Activated CD4-positive, alpha-beta memory T cell treated with anti-CD3 and anti-CD28 coated beads, Interleukin-2, amount 10 ng/mL, durations not matched to agents 7 days and 5 days (primary cell): ENCODE measurements around the gene NRDC. TPM values are rescaled to one million over a fixed set of nuclear protein-coding genes. Genes with fewer than 3 reads are reported as not detected.

ENCODE experiments used
- CTCF ChIA-PET: fragments of 350-600 bp; sonication (Branson Sonifier 250); formaldehyde crosslinking; loops from one replicate; lab custom pipeline; 2021; ENCODE audit warnings: antibody characterized with exemption, inconsistent platforms; lab: Charles Lee
- POLR2A ChIA-PET: fragments of 350-600 bp; sonication (Branson Sonifier 250); formaldehyde crosslinking; loops from one replicate; lab custom pipeline; 2021; ENCODE audit warnings: antibody characterized with exemption; lab: Charles Lee
- DNase-seq: peaks from one replicate; pipeline ENCODE4 v3.0.0-alpha.2; 2020
- H3K27ac Mint-ChIP-seq: one replicate; pipeline ENCODE4 v1.8.0; 2021; ENCODE audit warnings: mild to moderate bottlenecking, mixed read lengths
- H3K27me3 Mint-ChIP-seq: one replicate; pipeline ENCODE4 v1.8.0; 2021; ENCODE audit warnings: mixed read lengths
- H3K36me3 Mint-ChIP-seq: one replicate; pipeline ENCODE4 v1.8.0; 2021; ENCODE audit warnings: low read depth, mixed read lengths
- H3K4me1 Mint-ChIP-seq: one replicate; pipeline ENCODE4 v1.8.0; 2021; ENCODE audit warnings: mixed read lengths
- H3K4me3 Mint-ChIP-seq: one replicate; pipeline ENCODE4 v1.8.0; 2021; ENCODE audit warnings: mild to moderate bottlenecking, mixed read lengths
- H3K9me3 Mint-ChIP-seq: one replicate; pipeline ENCODE4 v1.8.0; 2021; ENCODE audit warnings: mixed read lengths
- total RNA-seq, 2 experiments: library from RNA; stranded (reverse); gene quantifications; one replicate each; pipeline ENCODE4 v1.2.3, GENCODE V29; 2021

NRDC gene
- total RNA-seq, 2 experiments from 2014 or later, result 162 to 164 TPM

- no peak for DNase-seq
- Mint-ChIP-seq H3K4me3 (no peak overlapping the region), H3K27me3 (no peaks in the 10 kb centered on the region), H3K4me1 (peaks cover 10% of the 10 kb centered on the region), H3K36me3 (peaks cover 14% of the 10 kb centered on the region), H3K27ac (no peak overlapping the region), H3K9me3 (no peaks in the 10 kb centered on the region)
- POLR2A ChIA-PET, result no interaction called here
- CTCF ChIA-PET, result no interaction called here
These were observed 21.8 kb downstream of the NRDC start for GRCh38 chr1:51856745-51857144.

- H3K27me3 Mint-ChIP-seq, result no peaks in the 10 kb centered on the region
- ChIA-PET CTCF (interaction anchor here (0.6 kb wide), 1 partner anchor 497 kb away, joined by 3 read pairs; no protein-coding TSS in a partner anchor), POLR2A (no interaction called here)
- no peak overlapping the region for H3K4me3 Mint-ChIP-seq
- no peak overlapping the region for H3K27ac Mint-ChIP-seq
- no peak for DNase-seq
- H3K36me3 Mint-ChIP-seq, result peaks cover 12% of the 10 kb centered on the region
- peaks cover 13% of the 10 kb centered on the region for H3K4me1 Mint-ChIP-seq
- H3K9me3 Mint-ChIP-seq, result no peaks in the 10 kb centered on the region
These were observed 22.9 kb downstream of the NRDC start for GRCh38 chr1:51855624-51856023.

- Mint-ChIP-seq H3K4me1 (peaks cover 13% of the 10 kb centered on the region), H3K9me3 (no peaks in the 10 kb centered on the region), H3K4me3 (no peak overlapping the region), H3K27ac (no peak overlapping the region), H3K36me3 (peaks cover 16% of the 10 kb centered on the region), H3K27me3 (no peaks in the 10 kb centered on the region)
- no peak for DNase-seq
- CTCF ChIA-PET, result no interaction called here
- POLR2A ChIA-PET, result no interaction called here
These were observed 25.2 kb downstream of the NRDC start for GRCh38 chr1:51853360-51853759.

DNA sequence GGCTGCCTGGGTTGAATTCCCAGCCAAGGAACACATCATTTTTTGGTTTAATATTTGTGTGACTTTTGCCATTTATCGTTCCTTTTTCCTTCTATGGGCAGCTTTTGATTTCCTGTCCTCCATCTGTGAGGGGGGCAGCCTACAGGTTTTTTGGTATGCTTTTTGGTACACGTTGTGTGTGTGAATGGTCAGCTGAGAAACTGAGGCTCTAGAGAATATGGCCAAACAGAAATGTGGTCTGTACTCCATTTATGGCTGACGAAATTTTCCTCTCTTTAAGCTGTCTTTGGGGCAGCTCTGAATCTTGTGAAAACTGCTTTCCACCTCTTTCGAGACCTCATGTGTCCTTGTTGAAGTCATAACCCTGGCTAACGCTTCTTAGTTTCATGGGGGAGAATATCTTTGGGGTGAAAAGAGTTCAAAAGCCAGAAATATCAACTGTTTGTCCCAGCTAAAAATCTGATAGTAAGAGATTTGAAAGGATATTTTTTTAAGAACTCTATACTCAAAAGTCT, 26.6 kb downstream of the NRDC start:
- ChIA-PET POLR2A (interaction anchor here (0.6 kb wide), 1 partner anchor 22 kb away, joined by 3 read pairs; no protein-coding TSS in a partner anchor), CTCF (no interaction called here)

DNA sequence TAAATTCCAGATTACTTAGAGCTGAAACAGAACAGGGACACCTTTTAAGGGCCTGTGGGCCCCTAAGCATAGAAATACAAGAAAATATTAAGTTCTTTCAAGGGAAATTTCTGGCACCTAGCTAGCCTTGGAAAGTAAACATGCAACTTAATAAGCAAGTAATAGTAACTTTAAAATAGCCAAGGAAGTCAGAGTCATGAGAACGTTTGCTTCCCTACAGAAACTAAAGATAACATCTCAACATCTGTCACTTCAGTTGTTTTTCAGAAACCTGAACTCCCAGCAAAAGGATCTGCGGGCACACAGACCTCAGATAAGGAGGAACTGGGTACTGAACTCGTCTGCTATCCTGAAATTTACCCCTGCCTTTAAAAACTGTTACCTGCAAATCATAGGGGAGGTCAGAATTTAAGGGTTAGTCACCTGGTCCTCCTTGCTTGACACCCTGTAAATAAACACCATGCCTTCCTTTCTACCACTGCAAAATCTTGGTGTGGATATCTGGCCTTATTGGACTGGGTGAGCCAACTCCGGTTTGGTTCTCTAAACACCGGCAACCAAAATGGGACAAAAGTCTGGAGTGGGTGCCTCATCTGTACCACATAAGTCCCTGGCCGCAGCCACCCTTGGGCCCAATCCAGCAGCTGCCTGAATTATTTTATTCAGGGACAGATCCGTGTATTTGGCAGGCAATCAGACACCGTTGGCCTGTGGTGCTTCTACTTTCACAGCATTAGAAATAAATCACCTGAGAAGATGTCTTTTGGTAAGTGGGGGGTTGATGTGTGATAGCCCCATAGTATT, 27.9 kb downstream of the NRDC start:
- no peak overlapping the region for H3K27ac Mint-ChIP-seq
- H3K27me3 Mint-ChIP-seq, result no peaks in the 10 kb centered on the region
- no peak overlapping the region for H3K4me3 Mint-ChIP-seq
- peaks cover 6% of the 10 kb centered on the region for H3K4me1 Mint-ChIP-seq
- peaks cover 28% of the 10 kb centered on the region for H3K36me3 Mint-ChIP-seq
- POLR2A ChIA-PET, result no interaction called here
- no peak for DNase-seq
- CTCF ChIA-PET, result no interaction called here
- peaks cover 4% of the 10 kb centered on the region for H3K9me3 Mint-ChIP-seq

More for the DNA sequence above, 26.6 kb downstream of the NRDC start:
- no peaks in the 10 kb centered on the region for H3K27me3 Mint-ChIP-seq
- peaks cover under 1% of the 10 kb centered on the region for H3K9me3 Mint-ChIP-seq
- no peak for DNase-seq
- peaks cover 11% of the 10 kb centered on the region for H3K4me1 Mint-ChIP-seq
- H3K36me3 Mint-ChIP-seq, result peaks cover 18% of the 10 kb centered on the region
- no peak overlapping the region for H3K27ac Mint-ChIP-seq
- no peak overlapping the region for H3K4me3 Mint-ChIP-seq

GRCh38 chr1:51847294-51847920, 31.1 kb downstream of the NRDC start:
- peaks cover 26% of the 10 kb centered on the region for H3K4me1 Mint-ChIP-seq
- peaks cover 24% of the 10 kb centered on the region for H3K36me3 Mint-ChIP-seq
- H3K9me3 Mint-ChIP-seq, result peaks cover 4% of the 10 kb centered on the region
- no peak overlapping the region for H3K4me3 Mint-ChIP-seq
- ChIA-PET POLR2A (no interaction called here), CTCF (no interaction called here)
- H3K27me3 Mint-ChIP-seq, result no peaks in the 10 kb centered on the region
- no peak overlapping the region for H3K27ac Mint-ChIP-seq
- no peak for DNase-seq

DNA sequence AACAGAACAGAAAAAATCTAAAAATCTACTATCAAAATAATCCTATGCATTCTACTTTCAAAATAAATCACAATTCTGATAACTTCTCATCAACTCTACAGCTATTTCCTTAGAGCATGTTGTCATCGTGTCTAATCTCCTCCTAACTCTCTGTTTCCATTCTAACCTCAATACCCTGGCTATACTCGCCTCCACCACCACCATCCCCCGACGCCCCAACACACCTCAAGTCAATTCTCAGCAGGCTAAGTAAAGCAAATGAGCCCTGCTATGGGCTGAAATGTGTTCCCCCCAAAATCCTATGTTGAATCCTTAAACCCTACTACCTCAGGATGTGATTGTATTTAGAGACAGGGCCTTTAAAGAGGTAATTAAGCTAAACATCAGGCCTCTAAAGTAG, 34.6 kb downstream of the NRDC start:
- ChIA-PET CTCF (interaction anchor here (0.6 to 0.7 kb wide), 2 partner anchors 58 to 1022 kb away, joined by 3 to 4 read pairs; no protein-coding TSS in a partner anchor), POLR2A (interaction anchor here (1.0 kb wide), 1 partner anchor 34 kb away, joined by 3 read pairs; no protein-coding TSS in a partner anchor)
- Mint-ChIP-seq H3K27me3 (no peaks in the 10 kb centered on the region), H3K27ac (no peak overlapping the region), H3K4me3 (no peak overlapping the region), H3K36me3 (peaks cover 33% of the 10 kb centered on the region), H3K9me3 (peaks cover 4% of the 10 kb centered on the region), H3K4me1 (peaks cover 31% of the 10 kb centered on the region)
- DNase-seq, result no peak

DNA sequence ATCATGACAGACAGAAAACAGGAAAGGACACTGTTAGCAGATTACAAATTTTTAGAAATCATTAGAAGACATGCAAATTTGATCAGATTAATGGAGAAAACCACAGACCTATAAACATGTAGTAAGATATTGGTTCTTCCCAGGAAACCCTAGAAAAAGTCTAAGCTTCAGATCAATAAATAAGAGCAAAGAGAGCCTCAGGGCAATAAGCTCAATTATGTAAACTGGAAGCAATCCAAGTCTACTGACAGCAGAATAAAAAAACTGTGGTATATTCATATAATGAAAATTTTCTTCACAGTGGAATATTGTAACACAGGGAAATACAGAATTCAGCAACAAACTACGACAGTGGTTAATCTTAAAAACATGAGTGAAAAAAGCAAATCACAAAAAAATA, 36.3 kb downstream of the NRDC start:
- H3K9me3 Mint-ChIP-seq, result peaks cover 4% of the 10 kb centered on the region
- no peak overlapping the region for H3K27ac Mint-ChIP-seq
- H3K27me3 Mint-ChIP-seq, result no peaks in the 10 kb centered on the region
- POLR2A ChIA-PET, result no interaction called here
- CTCF ChIA-PET, result no interaction called here
- H3K4me1 Mint-ChIP-seq, result peaks cover 31% of the 10 kb centered on the region
- no peak overlapping the region for H3K4me3 Mint-ChIP-seq
- DNase-seq, result no peak
- H3K36me3 Mint-ChIP-seq, result peaks cover 32% of the 10 kb centered on the region

DNA sequence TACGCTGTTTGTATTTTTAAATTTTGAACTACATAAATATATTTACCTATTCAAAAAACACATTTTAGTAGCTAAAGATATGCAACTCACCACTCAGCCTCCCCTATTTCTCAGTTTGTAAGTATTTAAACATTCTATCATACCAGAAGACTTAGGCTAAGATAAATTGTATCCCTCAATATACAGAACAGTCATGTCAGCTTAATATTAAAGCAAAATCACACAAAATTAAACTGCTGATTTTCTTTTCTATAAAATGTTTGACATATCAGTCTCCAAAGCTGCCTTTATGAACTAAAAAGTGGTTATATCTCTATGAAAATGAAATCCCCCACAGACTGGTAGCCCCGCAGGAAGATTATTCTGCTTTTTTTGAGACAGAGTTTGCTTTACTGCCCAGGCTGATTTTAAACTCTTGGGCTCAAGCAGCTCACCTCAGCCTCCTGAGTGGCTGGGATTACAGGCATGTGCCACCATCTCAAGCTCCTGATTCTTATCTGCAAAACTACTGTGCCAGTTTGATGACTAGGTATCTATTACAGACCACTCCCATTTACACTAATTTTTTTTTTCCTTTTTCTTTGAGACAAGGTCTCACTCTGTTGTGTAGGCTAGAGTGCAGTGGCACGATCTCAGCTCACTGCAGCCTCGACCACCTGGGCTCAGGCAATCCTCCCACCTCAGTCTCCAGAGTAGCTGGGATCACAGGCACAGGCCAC, 37.6 kb downstream of the NRDC start:
- no peak overlapping the region for H3K27ac Mint-ChIP-seq
- H3K4me1 Mint-ChIP-seq, result peaks cover 31% of the 10 kb centered on the region
- no peak overlapping the region for H3K4me3 Mint-ChIP-seq
- POLR2A ChIA-PET, result interaction anchor here (2.1 kb wide), 1 partner anchor 38 kb away, joined by 8 read pairs; the partner anchor contains the start of gene NRDC
- no peak for DNase-seq
- H3K36me3 Mint-ChIP-seq, result peaks cover 27% of the 10 kb centered on the region
- CTCF ChIA-PET, result no interaction called here
- H3K9me3 Mint-ChIP-seq, result no peaks in the 10 kb centered on the region
- H3K27me3 Mint-ChIP-seq, result no peaks in the 10 kb centered on the region

DNA sequence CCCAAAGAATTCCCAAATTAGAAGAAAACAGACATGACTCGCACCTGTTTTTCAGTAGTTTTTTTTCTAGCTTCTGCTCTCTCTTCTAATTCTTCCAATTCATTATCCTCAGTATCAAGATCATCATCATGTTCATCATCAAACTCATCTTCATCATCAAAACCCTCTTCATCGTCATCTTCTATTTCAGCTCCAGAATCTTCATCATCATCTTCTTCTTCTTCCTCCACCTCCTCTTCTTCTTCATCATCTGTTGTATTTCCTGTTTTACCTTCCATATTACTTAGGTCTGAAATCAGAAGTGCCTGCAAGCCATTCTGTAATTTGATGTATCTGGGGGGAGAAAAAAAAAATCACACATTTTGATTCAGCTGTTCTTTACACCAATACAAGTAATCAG, 38.3 kb downstream of the NRDC start:
- ChIA-PET POLR2A (interaction anchor here (1.1 to 2.1 kb wide), 2 partner anchors 28 to 39 kb away, joined by 3 to 8 read pairs; partner anchors contain the start of gene NRDC), CTCF (interaction anchor here (1.1 kb wide), 1 partner anchor 32 kb away, joined by 4 read pairs; no protein-coding TSS in a partner anchor)
- H3K9me3 Mint-ChIP-seq, result no peaks in the 10 kb centered on the region
- no peak overlapping the region for H3K4me3 Mint-ChIP-seq
- peaks cover 29% of the 10 kb centered on the region for H3K36me3 Mint-ChIP-seq
- H3K27me3 Mint-ChIP-seq, result no peaks in the 10 kb centered on the region
- DNase-seq, result no peak
- H3K27ac Mint-ChIP-seq, result no peak overlapping the region
- H3K4me1 Mint-ChIP-seq, result peaks cover 27% of the 10 kb centered on the region

- peaks cover 20% of the 10 kb centered on the region for H3K4me1 Mint-ChIP-seq
- ChIA-PET POLR2A (interaction anchor here (2.1 kb wide), 1 partner anchor 40 kb away, joined by 8 read pairs; the partner anchor contains the start of gene NRDC), CTCF (interaction anchor here (1.1 to 1.3 kb wide), 2 partner anchors 31 to 228 kb away, joined by 3 to 4 read pairs; no protein-coding TSS in a partner anchor)
- H3K27ac Mint-ChIP-seq, result no peak overlapping the region
- H3K36me3 Mint-ChIP-seq, result peaks cover 29% of the 10 kb centered on the region
- H3K27me3 Mint-ChIP-seq, result no peaks in the 10 kb centered on the region
- no peaks in the 10 kb centered on the region for H3K9me3 Mint-ChIP-seq
- H3K4me3 Mint-ChIP-seq, result no peak overlapping the region
- DNase-seq, result no peak
These were observed 39.4 kb downstream of the NRDC start for GRCh38 chr1:51839094-51839493.

GRCh38 chr1:51837243-51837642, 41.3 kb downstream of the NRDC start:
- POLR2A ChIA-PET, result no interaction called here
- peaks cover 34% of the 10 kb centered on the region for H3K36me3 Mint-ChIP-seq
- H3K9me3 Mint-ChIP-seq, result no peaks in the 10 kb centered on the region
- DNase-seq, result no peak
- no peaks in the 10 kb centered on the region for H3K27me3 Mint-ChIP-seq
- peaks cover 9% of the 10 kb centered on the region for H3K4me1 Mint-ChIP-seq
- no peak overlapping the region for H3K27ac Mint-ChIP-seq
- no peak overlapping the region for H3K4me3 Mint-ChIP-seq
- CTCF ChIA-PET, result no interaction called here
